B cell (primary cell): ENCODE measurements around the gene GNA14.

Source experiments
- EZH2 ChIP-seq: IDR thresholded peaks from 2 replicates; pipeline ENCODE4 v1.6.1; 2012; ENCODE audit warnings: borderline replicate concordance, low read depth, mild to moderate bottlenecking, moderate library complexity, low read length; ENCODE audit not compliant: insufficient read depth, poor library complexity, severe bottlenecking
- TF ChIP-seq, protein P1 (sequence below): fragments of 200-600 bp; IDR thresholded peaks from one replicate; pipeline ENCODE4 v1.8.0; 2022; ENCODE audit warnings: antibody characterized with exemption, mild to moderate bottlenecking

GRCh38 chr9:77512876-77513275, 135.2 kb downstream of the GNA14 start:
- TF ChIP-seq EZH2: no peak
- TF ChIP-seq, protein P1, sequence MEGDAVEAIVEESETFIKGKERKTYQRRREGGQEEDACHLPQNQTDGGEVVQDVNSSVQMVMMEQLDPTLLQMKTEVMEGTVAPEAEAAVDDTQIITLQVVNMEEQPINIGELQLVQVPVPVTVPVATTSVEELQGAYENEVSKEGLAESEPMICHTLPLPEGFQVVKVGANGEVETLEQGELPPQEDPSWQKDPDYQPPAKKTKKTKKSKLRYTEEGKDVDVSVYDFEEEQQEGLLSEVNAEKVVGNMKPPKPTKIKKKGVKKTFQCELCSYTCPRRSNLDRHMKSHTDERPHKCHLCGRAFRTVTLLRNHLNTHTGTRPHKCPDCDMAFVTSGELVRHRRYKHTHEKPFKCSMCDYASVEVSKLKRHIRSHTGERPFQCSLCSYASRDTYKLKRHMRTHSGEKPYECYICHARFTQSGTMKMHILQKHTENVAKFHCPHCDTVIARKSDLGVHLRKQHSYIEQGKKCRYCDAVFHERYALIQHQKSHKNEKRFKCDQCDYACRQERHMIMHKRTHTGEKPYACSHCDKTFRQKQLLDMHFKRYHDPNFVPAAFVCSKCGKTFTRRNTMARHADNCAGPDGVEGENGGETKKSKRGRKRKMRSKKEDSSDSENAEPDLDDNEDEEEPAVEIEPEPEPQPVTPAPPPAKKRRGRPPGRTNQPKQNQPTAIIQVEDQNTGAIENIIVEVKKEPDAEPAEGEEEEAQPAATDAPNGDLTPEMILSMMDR: no peak
